Measurements from ENCODE around the gene MDM1.

The MDM1 gene

GRCh38 chr12:68350753-68351152 is 18.6 kb upstream of the MDM1 start:
- H3K36me3 ChIP-seq (ENCODE audit: control insufficient read depth, insufficient read depth, low read length), result no peaks in the 10 kb centered on the region
- no peak overlapping the region for H3K4me3 ChIP-seq (ENCODE audit: low read depth, low read length)
- no peak overlapping the region for H3K9ac ChIP-seq (ENCODE audit: low read depth, low read length)
- H3K4me1 ChIP-seq (ENCODE audit: control insufficient read depth, insufficient read depth, low read length), result no peaks in the 10 kb centered on the region
- H3K9me3 ChIP-seq (ENCODE audit: control insufficient read depth, insufficient read depth, low read length), result no peaks in the 10 kb centered on the region
- no peaks in the 10 kb centered on the region for H3K27me3 ChIP-seq (ENCODE audit: control insufficient read depth, insufficient read depth, low read length)

DNA sequence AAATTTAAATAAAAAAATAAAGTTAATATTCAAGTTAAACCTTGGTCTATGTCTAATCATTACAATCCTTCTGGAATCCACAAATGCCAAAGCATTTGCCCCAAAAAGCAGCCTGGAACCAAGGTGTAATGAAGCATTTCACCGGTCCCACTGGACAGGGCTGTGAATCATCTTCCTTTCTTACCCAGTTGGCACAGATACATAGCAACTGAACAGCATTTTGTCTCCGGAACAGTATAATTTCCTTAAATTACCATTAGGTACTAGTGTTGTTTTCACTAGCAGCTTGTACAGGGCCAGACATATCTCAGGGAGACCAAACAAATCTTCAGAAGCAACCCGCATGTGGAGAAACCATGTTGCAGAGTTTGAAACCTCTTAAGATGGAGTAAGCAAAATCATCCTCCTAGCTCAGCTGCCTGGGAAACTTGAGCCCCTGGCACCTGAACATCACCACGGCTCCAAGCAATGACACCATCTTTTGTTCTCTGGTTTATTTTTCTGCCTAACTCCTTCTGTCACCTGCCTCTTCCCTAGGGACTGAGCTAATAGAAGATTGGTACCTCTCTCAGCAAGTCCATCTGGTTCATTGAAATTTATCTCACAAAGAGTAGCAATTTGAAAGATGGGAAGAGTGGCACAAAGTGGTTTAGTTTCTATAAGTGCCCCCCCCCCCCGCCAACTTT is 17.9 kb upstream of the MDM1 start:
- no peaks in the 10 kb centered on the region for H3K36me3 ChIP-seq (ENCODE audit: control insufficient read depth, insufficient read depth, low read length)
- no peaks in the 10 kb centered on the region for H3K4me1 ChIP-seq (ENCODE audit: control insufficient read depth, insufficient read depth, low read length)
- H3K9ac ChIP-seq (ENCODE audit: low read depth, low read length), result no peak overlapping the region
- H3K27me3 ChIP-seq (ENCODE audit: control insufficient read depth, insufficient read depth, low read length), result no peaks in the 10 kb centered on the region
- no peaks in the 10 kb centered on the region for H3K9me3 ChIP-seq (ENCODE audit: control insufficient read depth, insufficient read depth, low read length)
- H3K4me3 ChIP-seq (ENCODE audit: low read depth, low read length), result no peak overlapping the region

- H3K9me3 ChIP-seq (ENCODE audit: control insufficient read depth, insufficient read depth, low read length), result no peaks in the 10 kb centered on the region
- no peaks in the 10 kb centered on the region for H3K27me3 ChIP-seq (ENCODE audit: control insufficient read depth, insufficient read depth, low read length)
- peaks cover 3% of the 10 kb centered on the region for H3K4me1 ChIP-seq (ENCODE audit: control insufficient read depth, insufficient read depth, low read length)
- no peaks in the 10 kb centered on the region for H3K36me3 ChIP-seq (ENCODE audit: control insufficient read depth, insufficient read depth, low read length)
- no peak overlapping the region for H3K9ac ChIP-seq (ENCODE audit: low read depth, low read length)
- H3K4me3 ChIP-seq (ENCODE audit: low read depth, low read length), result no peak overlapping the region
Observed at GRCh38 chr12:68349220-68349621, 17.1 kb upstream of the MDM1 start.

- Histone ChIP-seq H3K4me3 (ENCODE audit: low read depth, low read length) (no peak overlapping the region), H3K9me3 (ENCODE audit: control insufficient read depth, insufficient read depth, low read length) (no peaks in the 10 kb centered on the region), H3K9ac (ENCODE audit: low read depth, low read length) (no peak overlapping the region), H3K4me1 (ENCODE audit: control insufficient read depth, insufficient read depth, low read length) (peaks cover 7% of the 10 kb centered on the region), H3K36me3 (ENCODE audit: control insufficient read depth, insufficient read depth, low read length) (no peaks in the 10 kb centered on the region), H3K27me3 (ENCODE audit: control insufficient read depth, insufficient read depth, low read length) (no peaks in the 10 kb centered on the region)
Observed at GRCh38 chr12:68348419-68348818, 16.3 kb upstream of the MDM1 start.

DNA sequence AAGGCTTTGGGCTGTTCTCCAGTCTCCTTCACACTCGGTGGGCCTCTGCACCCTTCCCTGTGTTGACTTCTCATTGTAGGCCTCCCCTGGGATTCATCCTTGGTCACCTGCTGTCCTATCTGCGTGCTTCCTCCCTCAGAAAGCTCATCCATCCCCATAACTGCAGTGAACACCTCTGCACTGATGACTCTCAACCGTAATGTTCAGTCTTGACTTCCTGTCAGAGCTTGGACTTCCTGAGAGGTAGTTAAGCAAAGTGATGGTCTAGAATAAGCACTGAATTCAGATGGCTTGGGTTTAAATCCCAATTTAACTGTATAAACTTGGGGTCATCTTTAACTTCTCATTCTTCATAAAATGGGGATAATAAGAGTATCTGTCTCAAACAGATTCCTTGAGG is 13.6 kb upstream of the MDM1 start:
- no peaks in the 10 kb centered on the region for H3K27me3 ChIP-seq (ENCODE audit: control insufficient read depth, insufficient read depth, low read length)

DNA sequence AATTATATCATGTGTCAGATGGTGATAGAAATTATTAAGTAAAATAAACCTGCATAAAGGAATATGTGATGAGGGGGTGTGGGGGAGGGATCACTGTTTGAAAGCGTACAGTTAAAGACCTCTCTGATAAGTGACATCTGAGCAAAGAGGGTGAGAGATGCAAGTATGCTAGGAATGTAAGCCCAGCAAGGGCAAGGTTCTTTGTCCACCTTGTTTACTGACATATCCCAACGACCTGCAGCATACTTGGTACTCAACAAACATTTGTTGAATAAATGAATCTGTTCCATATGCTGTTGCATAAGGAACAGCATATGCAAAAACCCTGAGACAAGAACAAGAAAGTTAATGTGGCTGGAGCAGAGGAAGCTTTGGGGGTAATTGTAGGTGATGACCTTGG is 12.0 kb upstream of the MDM1 start:
- no peaks in the 10 kb centered on the region for H3K36me3 ChIP-seq (ENCODE audit: control insufficient read depth, insufficient read depth, low read length)
- H3K4me1 ChIP-seq (ENCODE audit: control insufficient read depth, insufficient read depth, low read length), result peaks cover 7% of the 10 kb centered on the region
- no peaks in the 10 kb centered on the region for H3K9me3 ChIP-seq (ENCODE audit: control insufficient read depth, insufficient read depth, low read length)
- H3K27me3 ChIP-seq (ENCODE audit: control insufficient read depth, insufficient read depth, low read length), result no peaks in the 10 kb centered on the region
- no peak overlapping the region for H3K9ac ChIP-seq (ENCODE audit: low read depth, low read length)
- H3K4me3 ChIP-seq (ENCODE audit: low read depth, low read length), result no peak overlapping the region

More for the DNA sequence above, 13.6 kb upstream of the MDM1 start:
- Histone ChIP-seq H3K9me3 (ENCODE audit: control insufficient read depth, insufficient read depth, low read length) (no peaks in the 10 kb centered on the region), H3K36me3 (ENCODE audit: control insufficient read depth, insufficient read depth, low read length) (no peaks in the 10 kb centered on the region), H3K9ac (ENCODE audit: low read depth, low read length) (no peak overlapping the region), H3K4me3 (ENCODE audit: low read depth, low read length) (no peak overlapping the region), H3K4me1 (ENCODE audit: control insufficient read depth, insufficient read depth, low read length) (peaks cover 7% of the 10 kb centered on the region)

DNA sequence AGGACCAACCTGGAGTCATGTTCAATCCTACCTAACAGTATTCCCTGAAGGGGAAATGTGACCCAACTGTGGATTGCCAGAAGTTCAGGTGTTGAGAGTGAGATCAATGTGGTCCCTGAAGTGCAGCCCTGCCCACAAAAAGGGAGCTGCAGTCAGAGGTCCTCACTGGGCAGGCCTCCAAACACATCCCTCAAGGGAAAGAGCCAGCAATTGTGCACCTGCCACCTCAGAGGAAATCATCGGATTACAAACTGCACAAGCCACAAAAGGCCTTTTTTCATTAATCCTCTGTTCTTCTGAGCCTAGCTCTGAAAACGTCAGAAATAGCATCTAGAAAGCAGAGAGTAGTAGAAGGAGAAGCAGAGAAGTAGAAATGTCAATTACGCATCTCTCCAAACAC is 10.8 kb upstream of the MDM1 start:
- H3K9ac ChIP-seq (ENCODE audit: low read depth, low read length), result no peak overlapping the region
- no peaks in the 10 kb centered on the region for H3K9me3 ChIP-seq (ENCODE audit: control insufficient read depth, insufficient read depth, low read length)
- H3K36me3 ChIP-seq (ENCODE audit: control insufficient read depth, insufficient read depth, low read length), result no peaks in the 10 kb centered on the region
- H3K27me3 ChIP-seq (ENCODE audit: control insufficient read depth, insufficient read depth, low read length), result no peaks in the 10 kb centered on the region
- H3K4me1 ChIP-seq (ENCODE audit: control insufficient read depth, insufficient read depth, low read length), result peaks cover 7% of the 10 kb centered on the region
- no peak overlapping the region for H3K4me3 ChIP-seq (ENCODE audit: low read depth, low read length)

DNA sequence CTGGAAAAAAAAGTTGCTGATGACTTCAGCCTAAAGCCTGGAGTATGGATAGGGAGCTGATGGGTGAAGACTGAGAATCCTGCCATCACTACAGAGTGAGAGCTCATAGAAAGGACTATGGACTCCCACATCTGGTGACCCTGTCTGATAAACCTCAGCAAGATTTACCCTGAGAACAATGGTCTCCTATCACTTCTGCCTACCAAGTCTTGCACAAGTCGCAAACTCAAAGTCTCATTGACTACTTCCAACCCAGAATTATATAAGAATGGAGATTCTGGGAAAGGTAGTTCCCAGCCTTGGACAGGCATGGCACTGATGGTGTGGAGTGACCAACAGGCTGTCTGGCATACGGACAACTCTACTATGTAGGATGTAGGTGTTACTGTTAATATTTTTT is 9.7 kb upstream of the MDM1 start:
- Histone ChIP-seq H3K9me3 (ENCODE audit: control insufficient read depth, insufficient read depth, low read length) (no peaks in the 10 kb centered on the region), H3K4me3 (ENCODE audit: low read depth, low read length) (no peak overlapping the region), H3K4me1 (ENCODE audit: control insufficient read depth, insufficient read depth, low read length) (peaks cover 7% of the 10 kb centered on the region), H3K36me3 (ENCODE audit: control insufficient read depth, insufficient read depth, low read length) (no peaks in the 10 kb centered on the region), H3K9ac (ENCODE audit: low read depth, low read length) (no peak overlapping the region), H3K27me3 (ENCODE audit: control insufficient read depth, insufficient read depth, low read length) (no peaks in the 10 kb centered on the region)

- Histone ChIP-seq H3K27me3 (ENCODE audit: control insufficient read depth, insufficient read depth, low read length) (no peaks in the 10 kb centered on the region), H3K9ac (ENCODE audit: low read depth, low read length) (no peak overlapping the region), H3K4me1 (ENCODE audit: control insufficient read depth, insufficient read depth, low read length) (peaks cover 7% of the 10 kb centered on the region), H3K9me3 (ENCODE audit: control insufficient read depth, insufficient read depth, low read length) (no peaks in the 10 kb centered on the region), H3K4me3 (ENCODE audit: low read depth, low read length) (no peak overlapping the region), H3K36me3 (ENCODE audit: control insufficient read depth, insufficient read depth, low read length) (no peaks in the 10 kb centered on the region)
Observed at GRCh38 chr12:68340404-68341270, 8.5 kb upstream of the MDM1 start.

DNA sequence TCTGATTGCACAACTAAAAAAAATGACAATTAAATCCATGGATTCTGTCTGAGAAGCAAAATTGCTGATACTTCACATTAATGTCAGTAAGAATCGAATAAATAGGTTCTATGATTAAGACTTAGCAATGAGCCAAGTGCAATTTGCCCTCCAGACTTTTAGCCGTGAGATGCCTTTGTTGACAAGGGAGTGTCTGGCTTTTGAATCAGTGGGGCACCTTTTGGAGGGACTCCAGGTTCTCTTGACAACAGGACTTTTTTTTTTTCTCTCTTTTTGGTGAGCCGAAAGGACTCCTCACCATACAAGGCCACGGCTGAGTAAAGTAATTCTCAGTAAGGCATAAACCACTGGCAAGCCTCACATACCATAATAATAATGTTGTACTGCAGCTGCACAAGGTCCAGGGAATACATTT is 4.7 kb upstream of the MDM1 start:
- Histone ChIP-seq H3K36me3 (ENCODE audit: control insufficient read depth, insufficient read depth, low read length) (no peaks in the 10 kb centered on the region), H3K4me3 (ENCODE audit: low read depth, low read length) (no peak overlapping the region), H3K9me3 (ENCODE audit: control insufficient read depth, insufficient read depth, low read length) (no peaks in the 10 kb centered on the region), H3K4me1 (ENCODE audit: control insufficient read depth, insufficient read depth, low read length) (peaks cover 3% of the 10 kb centered on the region), H3K27me3 (ENCODE audit: control insufficient read depth, insufficient read depth, low read length) (no peaks in the 10 kb centered on the region), H3K9ac (ENCODE audit: low read depth, low read length) (no peak overlapping the region)

GRCh38 chr12:68335462-68335861 is 3.3 kb upstream of the MDM1 start:
- H3K36me3 ChIP-seq (ENCODE audit: control insufficient read depth, insufficient read depth, low read length), result no peaks in the 10 kb centered on the region
- H3K4me1 ChIP-seq (ENCODE audit: control insufficient read depth, insufficient read depth, low read length), result peaks cover 3% of the 10 kb centered on the region
- no peak overlapping the region for H3K4me3 ChIP-seq (ENCODE audit: low read depth, low read length)
- H3K9me3 ChIP-seq (ENCODE audit: control insufficient read depth, insufficient read depth, low read length), result no peaks in the 10 kb centered on the region
- no peaks in the 10 kb centered on the region for H3K27me3 ChIP-seq (ENCODE audit: control insufficient read depth, insufficient read depth, low read length)
- H3K9ac ChIP-seq (ENCODE audit: low read depth, low read length), result no peak overlapping the region

DNA sequence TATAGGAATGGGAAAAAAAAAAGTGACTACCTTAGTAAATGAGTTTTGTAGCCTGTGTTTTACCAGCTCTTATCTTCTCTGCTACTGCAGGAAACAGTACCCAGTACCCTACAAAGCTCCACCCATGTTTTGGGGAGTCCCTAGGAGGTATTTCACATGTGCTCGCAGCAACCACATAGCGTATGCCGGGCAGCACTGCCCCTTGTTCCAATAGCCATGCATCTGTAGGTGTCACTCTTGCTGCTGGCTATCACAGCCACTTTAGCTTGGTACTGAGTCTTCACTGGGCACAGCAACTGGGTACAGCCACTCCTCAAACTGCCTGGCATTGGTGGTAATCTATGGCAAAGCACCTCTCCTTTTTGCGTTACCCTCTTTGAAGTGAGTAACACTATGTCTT is 2.0 kb upstream of the MDM1 start:
- Histone ChIP-seq H3K27me3 (ENCODE audit: control insufficient read depth, insufficient read depth, low read length) (no peaks in the 10 kb centered on the region), H3K36me3 (ENCODE audit: control insufficient read depth, insufficient read depth, low read length) (no peaks in the 10 kb centered on the region), H3K9ac (ENCODE audit: low read depth, low read length) (no peak overlapping the region), H3K9me3 (ENCODE audit: control insufficient read depth, insufficient read depth, low read length) (no peaks in the 10 kb centered on the region), H3K4me3 (ENCODE audit: low read depth, low read length) (no peak overlapping the region), H3K4me1 (ENCODE audit: control insufficient read depth, insufficient read depth, low read length) (peaks cover 11% of the 10 kb centered on the region)

Data from iPS-15b (cell line).